ENCODE results near the gene INPP5E.

The INPP5E gene

GRCh38 chr9:136487672-136488071 lies 48.0 kb upstream of the INPP5E start:
- Histone ChIP-seq H3K36me3 (ENCODE audit: insufficient read depth, low read length) (no peaks in the 10 kb centered on the region), H3K9ac (ENCODE audit: low read depth, low read length, poor library complexity, severe bottlenecking) (no peak overlapping the region), H3K9me3 (ENCODE audit: insufficient read depth, low read depth, low read length) (no peaks in the 10 kb centered on the region), H3K27me3 (ENCODE audit: insufficient read depth, low read length, poor library complexity, severe bottlenecking) (no peaks in the 10 kb centered on the region), H4K20me1 (ENCODE audit: insufficient read depth, low read length, poor library complexity, severe bottlenecking) (peaks cover 11% of the 10 kb centered on the region), H3K9me2 (replicated peaks; ENCODE audit: low read depth, low read length) (no peaks in the 10 kb centered on the region), H3F3A (ENCODE audit: low read depth) (peaks cover 2% of the 10 kb centered on the region; the same call in 1 of the 2 replicates), H3K4me3 (ENCODE audit: low read length, poor library complexity, severe bottlenecking) (no peak overlapping the region), H3K79me2 (ENCODE audit: insufficient read depth, low read length) (peaks cover 1% of the 10 kb centered on the region), H3K4me1 (ENCODE audit: insufficient read depth, low read length, poor library complexity, severe bottlenecking) (peaks cover 3% of the 10 kb centered on the region), H3K4me2 (ENCODE audit: low read depth, low read length, poor library complexity, severe bottlenecking) (no peak overlapping the region), H2AFZ (ENCODE audit: low read length) (no peak overlapping the region)
- TF ChIP-seq, protein P1, sequence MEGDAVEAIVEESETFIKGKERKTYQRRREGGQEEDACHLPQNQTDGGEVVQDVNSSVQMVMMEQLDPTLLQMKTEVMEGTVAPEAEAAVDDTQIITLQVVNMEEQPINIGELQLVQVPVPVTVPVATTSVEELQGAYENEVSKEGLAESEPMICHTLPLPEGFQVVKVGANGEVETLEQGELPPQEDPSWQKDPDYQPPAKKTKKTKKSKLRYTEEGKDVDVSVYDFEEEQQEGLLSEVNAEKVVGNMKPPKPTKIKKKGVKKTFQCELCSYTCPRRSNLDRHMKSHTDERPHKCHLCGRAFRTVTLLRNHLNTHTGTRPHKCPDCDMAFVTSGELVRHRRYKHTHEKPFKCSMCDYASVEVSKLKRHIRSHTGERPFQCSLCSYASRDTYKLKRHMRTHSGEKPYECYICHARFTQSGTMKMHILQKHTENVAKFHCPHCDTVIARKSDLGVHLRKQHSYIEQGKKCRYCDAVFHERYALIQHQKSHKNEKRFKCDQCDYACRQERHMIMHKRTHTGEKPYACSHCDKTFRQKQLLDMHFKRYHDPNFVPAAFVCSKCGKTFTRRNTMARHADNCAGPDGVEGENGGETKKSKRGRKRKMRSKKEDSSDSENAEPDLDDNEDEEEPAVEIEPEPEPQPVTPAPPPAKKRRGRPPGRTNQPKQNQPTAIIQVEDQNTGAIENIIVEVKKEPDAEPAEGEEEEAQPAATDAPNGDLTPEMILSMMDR (conservative IDR thresholded peaks at IDR 0.05; ENCODE audit: low read length), result no peak
- TF ChIP-seq EZH2phosphoT487 (IDR thresholded peaks at IDR 0.05; ENCODE audit: borderline replicate concordance), result no peak

GRCh38 chr9:136486823-136487620 lies 47.4 kb upstream of the INPP5E start:
- Histone ChIP-seq H3K27me3 (ENCODE audit: insufficient read depth, low read length, poor library complexity, severe bottlenecking) (no peaks in the 10 kb centered on the region), H3K9ac (ENCODE audit: low read depth, low read length, poor library complexity, severe bottlenecking) (no peak overlapping the region), H3K9me3 (ENCODE audit: insufficient read depth, low read depth, low read length) (no peaks in the 10 kb centered on the region)

GRCh38 chr9:136486131-136486530 lies 46.5 kb upstream of the INPP5E start:
- Histone ChIP-seq H3K9ac (ENCODE audit: low read depth, low read length, poor library complexity, severe bottlenecking) (no peak overlapping the region), H3K79me2 (ENCODE audit: insufficient read depth, low read length) (peaks cover 17% of the 10 kb centered on the region), H3K4me2 (ENCODE audit: low read depth, low read length, poor library complexity, severe bottlenecking) (no peak overlapping the region), H3K4me3 (ENCODE audit: low read length, poor library complexity, severe bottlenecking) (no peak overlapping the region), H2AFZ (ENCODE audit: low read length) (no peak overlapping the region), H3K4me1 (ENCODE audit: insufficient read depth, low read length, poor library complexity, severe bottlenecking) (peaks cover 12% of the 10 kb centered on the region), H3K9me3 (ENCODE audit: insufficient read depth, low read depth, low read length) (no peaks in the 10 kb centered on the region), H3K9me2 (replicated peaks; ENCODE audit: low read depth, low read length) (no peaks in the 10 kb centered on the region), H3F3A (ENCODE audit: low read depth) (peaks cover 2% of the 10 kb centered on the region; the same call in 1 of the 2 replicates), H4K20me1 (ENCODE audit: insufficient read depth, low read length, poor library complexity, severe bottlenecking) (peaks cover 26% of the 10 kb centered on the region), H3K27me3 (ENCODE audit: insufficient read depth, low read length, poor library complexity, severe bottlenecking) (no peaks in the 10 kb centered on the region), H3K36me3 (ENCODE audit: insufficient read depth, low read length) (no peaks in the 10 kb centered on the region)
- no peak for TF ChIP-seq EZH2phosphoT487 (IDR thresholded peaks at IDR 0.05; ENCODE audit: borderline replicate concordance)
- TF ChIP-seq, protein P1 (conservative IDR thresholded peaks at IDR 0.05; ENCODE audit: low read length), result no peak

More at GRCh38 chr9:136486823-136487620, 47.4 kb upstream of the INPP5E start:
- Histone ChIP-seq H3K4me2 (ENCODE audit: low read depth, low read length, poor library complexity, severe bottlenecking) (no peak overlapping the region), H4K20me1 (ENCODE audit: insufficient read depth, low read length, poor library complexity, severe bottlenecking) (peaks cover 18% of the 10 kb centered on the region), H3K4me1 (ENCODE audit: insufficient read depth, low read length, poor library complexity, severe bottlenecking) (peaks cover 5% of the 10 kb centered on the region), H3F3A (ENCODE audit: low read depth) (peaks cover 2% of the 10 kb centered on the region; the same call in 1 of the 2 replicates), H3K9me2 (replicated peaks; ENCODE audit: low read depth, low read length) (no peaks in the 10 kb centered on the region), H3K4me3 (ENCODE audit: low read length, poor library complexity, severe bottlenecking) (no peak overlapping the region), H3K36me3 (ENCODE audit: insufficient read depth, low read length) (no peaks in the 10 kb centered on the region), H2AFZ (ENCODE audit: low read length) (no peak overlapping the region), H3K79me2 (ENCODE audit: insufficient read depth, low read length) (peaks cover 8% of the 10 kb centered on the region)
- no peak for TF ChIP-seq EZH2phosphoT487 (IDR thresholded peaks at IDR 0.05; ENCODE audit: borderline replicate concordance)
- TF ChIP-seq, protein P1 (conservative IDR thresholded peaks at IDR 0.05; ENCODE audit: low read length), result no peak
